ENCODE data around the gene C1QL2.

- TF ChIP-seq EZH2 (IDR thresholded peaks at IDR 0.05; ENCODE audit: borderline replicate concordance, low read depth, low read length, poor library complexity, severe bottlenecking) = no peak
- no peak for TF ChIP-seq CTCF (conservative IDR thresholded peaks at IDR 0.05; ENCODE audit: low read depth, low read length)
These were observed 18.8 kb upstream of the C1QL2 start for GRCh38 chr2:119177171-119177837.

Data from A673 (cell line).